ENCODE measurements around the gene HLA-DOB. TPM values are rescaled to one million over a fixed set of nuclear protein-coding genes. Genes with fewer than 3 reads are reported as not detected.

HLA-DOB gene
- total RNA-seq, 1 donor, result not detected

- peak within 1 kb of the TSS; percentile 90 for H3K4me3 ChIP-seq (ENCODE audit: low read depth, low read length)
- DNase-seq (ENCODE audit: low read depth), result peak; percentile 90
- TF ChIP-seq CTCF (IDR thresholded peaks at IDR 0.05; ENCODE audit: insufficient read depth, low read length), result peak; percentile 92
Observed at GRCh38 chr6:32838114-32838958, 21.5 kb upstream of the HLA-DOB start, which contains the start of gene TAP2. TAP2 (minus strand) TSS chr6:32838739; CDS start chr6:32838233, 506 bp downstream.

- TF ChIP-seq CTCF (IDR thresholded peaks at IDR 0.05; ENCODE audit: insufficient read depth, low read length), result no peak
- DNase-seq (ENCODE audit: low read depth), result no peak
Observed at GRCh38 chr6:32837651-32838113, 20.9 kb upstream of the HLA-DOB start.

GRCh38 chr6:32836873-32837272 is 20.1 kb upstream of the HLA-DOB start:
- DNase-seq (ENCODE audit: low read depth), result no peak
- no peak for TF ChIP-seq CTCF (IDR thresholded peaks at IDR 0.05; ENCODE audit: insufficient read depth, low read length)
- H3K4me3 ChIP-seq (ENCODE audit: low read depth, low read length), result no peak overlapping the region

More at GRCh38 chr6:32837651-32838113, 20.9 kb upstream of the HLA-DOB start:
- peak overlapping the region; percentile 90 for H3K4me3 ChIP-seq (ENCODE audit: low read depth, low read length)

- H3K4me3 ChIP-seq (ENCODE audit: low read depth, low read length), result no peak overlapping the region
- TF ChIP-seq CTCF (IDR thresholded peaks at IDR 0.05; ENCODE audit: insufficient read depth, low read length), result no peak
- DNase-seq (ENCODE audit: low read depth), result no peak
Observed at GRCh38 chr6:32835167-32835893, 18.5 kb upstream of the HLA-DOB start.

GRCh38 chr6:32833664-32834063 is 16.9 kb upstream of the HLA-DOB start:
- no peak for DNase-seq (ENCODE audit: low read depth)
- no peak for TF ChIP-seq CTCF (IDR thresholded peaks at IDR 0.05; ENCODE audit: insufficient read depth, low read length)
- no peak overlapping the region for H3K4me3 ChIP-seq (ENCODE audit: low read depth, low read length)

GRCh38 chr6:32832535-32832934 is 15.7 kb upstream of the HLA-DOB start:
- TF ChIP-seq CTCF (IDR thresholded peaks at IDR 0.05; ENCODE audit: insufficient read depth, low read length), result no peak

More at GRCh38 chr6:32832535-32832934, 15.7 kb upstream of the HLA-DOB start:
- no peak for DNase-seq (ENCODE audit: low read depth)
- H3K4me3 ChIP-seq (ENCODE audit: low read depth, low read length), result no peak overlapping the region

Measured in fibroblast of the aortic adventitia (primary cell).